Activated B cell treated with CpG ODN at 0.5 μM for 24 hours (primary cell): ENCODE results near the gene NGB. TPM values are rescaled to one million over a fixed set of nuclear protein-coding genes. Genes with fewer than 3 reads are reported as not detected.

Experiments used
- ATAC-seq: fragments of 200-7000 bp; cut with Tn5 transposase; one replicate; pipeline ENCODE4 v1.10.0; 2021; ENCODE audit warnings: low read depth, mild to moderate bottlenecking, moderate library complexity
- CTCF ChIA-PET: fragments of 350-600 bp; sonication (Branson Sonifier 250); formaldehyde crosslinking; loops from one replicate; lab custom pipeline; 2021; ENCODE audit warnings: antibody characterized with exemption; lab: Charles Lee
- POLR2A ChIA-PET: fragments of 350-600 bp; sonication (Branson Sonifier 250); formaldehyde crosslinking; loops from one replicate; lab custom pipeline; 2021; ENCODE audit warnings: antibody characterized with exemption; lab: Charles Lee
- DNase-seq: peaks from one replicate; pipeline ENCODE4 v3.0.0; 2022
- H3K27ac Mint-ChIP-seq: one replicate; pipeline ENCODE4 v1.8.0; 2020; ENCODE audit warnings: mixed read lengths
- H3K27me3 Mint-ChIP-seq: one replicate; pipeline ENCODE4 v1.8.0; 2021; ENCODE audit warnings: mixed read lengths
- H3K36me3 Mint-ChIP-seq: one replicate; pipeline ENCODE4 v1.8.0; 2021; ENCODE audit warnings: low read depth, mixed read lengths
- H3K4me1 Mint-ChIP-seq: one replicate; pipeline ENCODE4 v1.8.0; 2021; ENCODE audit warnings: mixed read lengths
- H3K4me3 Mint-ChIP-seq: one replicate; pipeline ENCODE4 v1.8.0; 2020; ENCODE audit warnings: mild to moderate bottlenecking, mixed read lengths
- H3K9me3 Mint-ChIP-seq: one replicate; pipeline ENCODE4 v1.8.0; 2020; ENCODE audit warnings: mixed read lengths
- intact Hi-C: fragments of 100-400 bp; cut with micrococcal nuclease; formaldehyde crosslinking; loops from one replicate; pipeline ENCODE4 v1.15.1; 2024
- total RNA-seq: library from RNA; stranded (reverse); gene quantifications from 2 replicates; pipeline ENCODE4 v1.2.3, GENCODE V29; 2022
- TF ChIP-seq, protein P1 (sequence below): fragments of 200-600 bp; IDR thresholded peaks from one replicate; pipeline ENCODE4 v1.8.0; 2022; ENCODE audit warnings: antibody characterized with exemption, mild to moderate bottlenecking

NGB gene
- total RNA-seq, 1 donor from 2014 or later: not detected

- H3K4me1 Mint-ChIP-seq: peaks cover 11% of the 10 kb centered on the region
- no peaks in the 10 kb centered on the region for H3K9me3 Mint-ChIP-seq
- intact Hi-C loops: loop anchor here (1.0 kb wide), 2 partner anchors 16 to 165 kb away; no protein-coding TSS in a partner anchor
- ATAC-seq: no peak
- peaks cover 7% of the 10 kb centered on the region for H3K36me3 Mint-ChIP-seq
- ChIA-PET POLR2A (no interaction called here), CTCF (interaction anchor here (0.8 to 3.6 kb wide), 16 partner anchors 13 to 606 kb away, joined by 3 to 39 read pairs (median 5); no protein-coding TSS in a partner anchor)
- H3K27ac Mint-ChIP-seq: no peak overlapping the region
- no peaks in the 10 kb centered on the region for H3K27me3 Mint-ChIP-seq
- no peak overlapping the region for H3K4me3 Mint-ChIP-seq
- TF ChIP-seq, protein P1, sequence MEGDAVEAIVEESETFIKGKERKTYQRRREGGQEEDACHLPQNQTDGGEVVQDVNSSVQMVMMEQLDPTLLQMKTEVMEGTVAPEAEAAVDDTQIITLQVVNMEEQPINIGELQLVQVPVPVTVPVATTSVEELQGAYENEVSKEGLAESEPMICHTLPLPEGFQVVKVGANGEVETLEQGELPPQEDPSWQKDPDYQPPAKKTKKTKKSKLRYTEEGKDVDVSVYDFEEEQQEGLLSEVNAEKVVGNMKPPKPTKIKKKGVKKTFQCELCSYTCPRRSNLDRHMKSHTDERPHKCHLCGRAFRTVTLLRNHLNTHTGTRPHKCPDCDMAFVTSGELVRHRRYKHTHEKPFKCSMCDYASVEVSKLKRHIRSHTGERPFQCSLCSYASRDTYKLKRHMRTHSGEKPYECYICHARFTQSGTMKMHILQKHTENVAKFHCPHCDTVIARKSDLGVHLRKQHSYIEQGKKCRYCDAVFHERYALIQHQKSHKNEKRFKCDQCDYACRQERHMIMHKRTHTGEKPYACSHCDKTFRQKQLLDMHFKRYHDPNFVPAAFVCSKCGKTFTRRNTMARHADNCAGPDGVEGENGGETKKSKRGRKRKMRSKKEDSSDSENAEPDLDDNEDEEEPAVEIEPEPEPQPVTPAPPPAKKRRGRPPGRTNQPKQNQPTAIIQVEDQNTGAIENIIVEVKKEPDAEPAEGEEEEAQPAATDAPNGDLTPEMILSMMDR: no peak
- no peak for DNase-seq
Observed at GRCh38 chr14:77316872-77317301, 45.9 kb upstream of the NGB start.

- TF ChIP-seq, protein P1: no peak
- Mint-ChIP-seq H3K9me3 (no peaks in the 10 kb centered on the region), H3K36me3 (peaks cover 5% of the 10 kb centered on the region), H3K4me1 (peaks cover 9% of the 10 kb centered on the region), H3K27ac (no peak overlapping the region), H3K4me3 (no peak overlapping the region), H3K27me3 (no peaks in the 10 kb centered on the region)
- CTCF ChIA-PET: interaction anchor here (0.6 to 3.6 kb wide), 34 partner anchors 8 to 606 kb away, joined by 3 to 39 read pairs (median 4); partner anchors contain the start of genes SAMD15 and TMED8
- ATAC-seq: no peak
- no peak for DNase-seq
- POLR2A ChIA-PET: interaction anchor here (1.0 kb wide), 1 partner anchor 194 kb away, joined by 5 read pairs; no protein-coding TSS in a partner anchor
- intact Hi-C loops: loop anchor here (1.0 kb wide), 2 partner anchors 15 to 164 kb away; no protein-coding TSS in a partner anchor
Observed at GRCh38 chr14:77316195-77316505, 45.1 kb upstream of the NGB start.

- H3K4me1 Mint-ChIP-seq: peaks cover 4% of the 10 kb centered on the region
- POLR2A ChIA-PET: interaction anchor here (0.7 kb wide), 1 partner anchor 238 kb away, joined by 3 read pairs; no protein-coding TSS in a partner anchor
- ATAC-seq (no peak), DNase-seq (no peak)
- H3K27ac Mint-ChIP-seq: no peak overlapping the region
- TF ChIP-seq, protein P1: no peak
- intact Hi-C loops: no loop called here
- H3K9me3 Mint-ChIP-seq: no peaks in the 10 kb centered on the region
- CTCF ChIA-PET: interaction anchor here (1.0 to 3.6 kb wide), 14 partner anchors 8 to 442 kb away, joined by 3 to 39 read pairs (median 7); partner anchors contain the start of genes SAMD15 and TMED8
- peaks cover 2% of the 10 kb centered on the region for H3K36me3 Mint-ChIP-seq
- H3K4me3 Mint-ChIP-seq: no peak overlapping the region
- H3K27me3 Mint-ChIP-seq: no peaks in the 10 kb centered on the region
Observed at GRCh38 chr14:77314539-77315457, 43.8 kb upstream of the NGB start.

GRCh38 chr14:77314043-77314442 lies 43.0 kb upstream of the NGB start:
- TF ChIP-seq, protein P1: no peak
- Mint-ChIP-seq H3K27me3 (no peaks in the 10 kb centered on the region), H3K4me1 (peaks cover 4% of the 10 kb centered on the region), H3K4me3 (no peak overlapping the region), H3K36me3 (peaks cover 2% of the 10 kb centered on the region), H3K9me3 (no peaks in the 10 kb centered on the region), H3K27ac (no peak overlapping the region)
- CTCF ChIA-PET: interaction anchor here (1.7 to 3.6 kb wide), 3 partner anchors 13 to 161 kb away, joined by 4 to 39 read pairs (median 30); partner anchors contain the start of genes SAMD15 and TMED8
- ATAC-seq (no peak), DNase-seq (no peak)
- POLR2A ChIA-PET: interaction anchor here (0.7 kb wide), 1 partner anchor 239 kb away, joined by 3 read pairs; no protein-coding TSS in a partner anchor
- intact Hi-C loops: no loop called here

DNA sequence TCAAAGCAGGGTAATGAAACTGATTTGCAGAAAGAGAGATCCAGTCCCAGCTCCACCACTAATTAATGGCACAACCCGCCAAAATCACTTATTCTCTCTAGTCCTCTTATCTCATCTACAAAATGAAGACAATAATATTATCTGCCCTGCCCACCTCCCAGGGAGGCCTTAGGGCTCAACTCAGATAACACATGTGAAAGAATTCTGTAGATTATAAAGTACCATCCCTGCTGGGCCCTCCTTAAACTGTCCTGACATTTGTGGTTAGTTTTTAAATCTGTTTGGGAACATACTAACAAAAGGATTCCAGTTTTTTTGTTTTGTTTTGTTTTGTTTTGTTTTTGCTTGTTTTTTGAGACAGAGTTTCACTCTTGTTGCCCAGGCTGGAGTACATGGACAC lies 42.4 kb upstream of the NGB start:
- ChIA-PET POLR2A (no interaction called here), CTCF (interaction anchor here (2.3 kb wide), 1 partner anchor 13 kb away, joined by 7 read pairs; no protein-coding TSS in a partner anchor)
- ATAC-seq (no peak), DNase-seq (no peak)
- Mint-ChIP-seq H3K27me3 (no peaks in the 10 kb centered on the region), H3K9me3 (no peaks in the 10 kb centered on the region), H3K4me3 (no peak overlapping the region), H3K36me3 (peaks cover 2% of the 10 kb centered on the region), H3K4me1 (peaks cover 8% of the 10 kb centered on the region), H3K27ac (no peak overlapping the region)
- TF ChIP-seq, protein P1: no peak
- intact Hi-C loops: no loop called here
